Stimulated activated CD4-positive, alpha-beta T cell treated with anti-CD3 and anti-CD28 coated beads, Interleukin-1b, Interleukin-23, amount 100 ng/mL, for 24 hours (primary cell): ENCODE results near the gene TOMM20L.
"Not testable (repeated sequence)": the region's sequence is repeated elsewhere in the genome, so short reads cannot be mapped to it uniquely, and the experiment has no call there.

Experiments
- DNase-seq, 4 experiments: peaks; one replicate each; pipeline ENCODE4 v3.0.0-alpha.2; 2020; ENCODE audit warnings: low read depth in 4 of 4, low spot score in 1 of 4

TOMM20L gene

DNA sequence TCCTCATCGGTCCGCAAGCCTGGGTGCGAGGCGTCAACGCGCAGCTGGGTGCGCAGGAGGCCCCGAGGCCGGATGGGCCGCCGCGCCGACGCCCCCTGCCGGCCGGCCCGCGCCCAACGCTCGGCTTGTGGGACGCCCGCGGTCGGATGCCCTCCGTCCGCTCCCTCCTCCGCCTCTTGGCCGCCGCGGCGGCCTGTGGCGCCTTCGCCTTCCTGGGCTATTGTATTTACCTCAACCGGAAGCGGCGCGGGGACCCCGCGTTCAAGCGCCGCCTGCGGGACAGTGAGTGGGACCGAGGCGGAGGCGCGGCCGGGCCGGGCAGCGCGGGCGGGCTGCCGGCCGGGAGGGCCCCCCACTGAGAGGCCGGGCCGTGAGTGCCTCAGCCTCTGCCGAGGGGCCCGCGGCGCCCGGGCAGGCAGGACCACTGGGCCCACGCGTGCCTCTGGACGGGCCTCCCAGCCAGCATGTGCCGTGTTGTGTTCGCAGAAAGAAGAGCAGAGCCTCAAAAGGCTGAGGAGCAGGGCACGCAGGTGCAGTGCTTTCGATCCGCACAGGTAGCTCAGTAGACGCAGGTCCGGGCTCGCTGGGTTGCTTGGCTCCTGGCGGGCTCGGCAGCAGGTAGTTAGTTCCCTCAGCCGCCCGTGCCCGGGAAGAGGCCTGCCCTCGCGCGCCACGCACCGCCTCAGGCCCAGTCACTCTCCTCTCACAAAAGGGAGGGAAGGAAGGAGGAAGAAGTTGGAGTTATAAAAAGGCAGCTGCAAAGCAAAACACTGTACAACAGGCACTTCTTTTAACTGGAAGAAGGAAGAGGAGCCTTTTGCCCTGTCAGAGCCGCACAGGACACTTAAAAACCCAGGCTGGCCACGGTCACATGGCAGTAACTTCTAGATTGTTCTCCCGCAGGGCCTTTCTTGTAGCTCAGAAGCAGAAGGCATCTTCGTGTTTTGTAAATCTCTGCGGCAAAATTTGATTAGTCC lies at the start of gene TOMM20L:
TSS of gene TOMM20L (plus strand) at position 119 of the 977 bp plus-strand sequence. CDS start at position 147, 28 bp downstream.
- peak; percentile 31 to 56 (median 47) for DNase-seq

DNA sequence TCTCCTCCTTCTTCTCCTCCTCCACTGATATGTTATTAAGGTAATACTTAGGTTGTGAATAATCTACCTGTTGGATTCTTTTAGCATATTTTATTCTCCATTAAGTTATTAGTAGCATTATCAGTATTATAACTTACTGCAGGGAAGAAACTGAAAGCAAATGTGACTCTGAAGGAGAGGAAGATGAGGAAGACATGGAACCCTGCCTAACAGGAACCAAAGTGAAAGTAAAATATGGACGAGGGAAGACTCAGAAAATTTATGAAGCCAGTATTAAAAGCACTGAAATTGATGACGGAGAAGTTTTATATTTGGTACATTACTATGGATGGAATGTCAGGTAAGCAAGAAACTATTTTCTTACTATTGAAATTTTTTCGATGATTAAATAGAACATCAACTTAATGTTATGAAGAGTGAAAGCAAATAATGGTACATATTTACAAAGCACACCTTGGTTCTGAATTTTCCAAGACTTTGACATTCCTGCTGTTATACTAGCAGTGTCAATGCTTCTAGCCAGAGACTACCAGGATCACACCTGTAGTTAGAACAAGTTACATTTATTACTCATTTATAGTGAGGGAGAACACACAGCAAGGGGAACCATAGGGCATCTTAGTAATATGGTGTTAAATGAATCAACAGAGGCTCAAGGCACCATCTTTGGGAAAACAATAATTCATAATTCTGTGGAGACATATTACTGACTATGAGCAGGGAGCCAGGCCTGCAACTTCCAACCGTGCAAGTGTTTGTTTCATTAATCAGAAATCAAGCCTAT lies 42.0 kb upstream of the TOMM20L start:
- DNase-seq = no peak

DNA sequence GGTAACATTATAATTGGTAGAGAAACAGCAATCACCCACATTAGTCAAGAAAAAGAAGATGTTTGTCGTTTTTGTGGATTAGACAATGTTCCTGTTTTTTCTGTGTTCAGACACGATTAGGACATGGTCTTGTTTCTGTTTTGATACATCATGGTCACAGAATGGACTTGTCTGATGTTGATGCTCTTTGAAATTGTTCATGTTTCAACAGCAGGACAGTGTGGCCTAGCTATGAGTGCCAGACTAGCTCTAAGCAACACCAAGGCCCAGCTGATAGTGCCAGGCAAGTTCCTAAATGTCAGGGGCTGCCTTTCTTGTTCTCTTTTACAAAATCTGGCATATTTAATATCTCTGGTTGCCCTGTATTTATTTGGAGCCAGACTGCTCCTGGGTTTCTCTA lies 40.9 kb upstream of the TOMM20L start:
- no peak for DNase-seq

DNA sequence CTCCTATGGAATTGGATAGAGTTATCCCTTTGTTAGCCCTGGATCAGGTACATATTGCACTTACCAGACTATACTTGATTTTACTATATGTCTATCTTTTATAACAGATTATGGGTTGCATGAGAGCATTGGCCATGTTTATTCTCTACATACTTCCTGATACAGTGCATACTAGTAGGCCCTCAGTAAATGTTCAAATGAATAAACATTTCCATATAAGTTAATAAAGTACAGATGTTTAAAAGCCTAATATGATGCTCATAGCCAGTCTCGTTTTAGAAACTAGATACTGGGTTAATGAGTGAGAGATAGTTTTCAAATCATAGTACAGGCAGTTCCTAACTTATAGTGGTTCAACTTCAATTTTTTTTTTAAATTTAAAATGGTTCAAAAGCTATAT lies 39.5 kb upstream of the TOMM20L start:
- no peak for DNase-seq

DNA sequence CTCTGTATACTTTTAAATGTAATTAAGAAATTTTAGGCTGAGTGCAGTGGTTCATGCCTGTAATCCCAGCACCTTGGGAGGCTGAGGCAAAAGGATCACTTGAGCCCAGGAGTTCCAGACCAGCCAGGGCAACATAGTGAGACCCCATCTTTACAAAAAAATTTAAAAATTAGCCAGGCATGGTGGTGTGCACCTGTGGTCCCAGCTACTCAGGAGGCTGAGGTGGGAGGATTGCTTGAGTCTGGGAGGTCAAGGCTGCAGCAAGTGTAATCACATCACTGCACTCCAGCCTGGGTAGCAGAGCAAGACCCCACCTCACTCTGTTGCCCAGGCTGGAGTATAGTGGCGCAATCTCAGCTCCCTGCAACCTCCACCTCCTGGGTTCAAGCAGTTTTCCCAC lies 33.5 kb upstream of the TOMM20L start:
- DNase-seq = not testable (repeated sequence)

DNA sequence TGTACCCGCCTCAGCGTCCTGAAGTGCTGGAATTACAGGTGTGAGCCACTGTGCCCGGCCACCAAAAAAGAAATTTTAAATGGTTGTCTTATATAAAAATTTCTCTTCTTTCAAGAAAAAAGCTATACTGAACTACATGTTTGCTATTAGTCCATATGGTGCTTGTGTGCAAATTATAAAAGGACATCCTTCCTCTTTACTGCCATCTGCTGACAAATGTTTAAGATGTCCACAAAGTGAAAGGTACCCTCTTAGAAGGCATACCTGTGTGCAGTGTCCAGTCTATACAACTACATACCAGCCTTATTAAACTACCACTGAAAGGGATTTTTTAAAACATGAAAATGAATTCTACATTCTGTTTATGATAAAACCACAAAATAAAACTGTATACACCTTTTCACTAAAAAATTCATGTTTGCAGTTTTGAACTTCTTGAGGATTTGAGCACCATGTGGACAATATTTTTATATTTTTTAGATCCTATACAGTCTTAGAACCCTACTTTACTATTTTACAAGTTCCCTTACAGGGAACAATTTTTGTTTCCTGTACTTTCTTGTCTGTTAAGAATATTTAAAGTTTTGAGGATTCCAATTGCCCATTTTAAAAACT lies 32.8 kb upstream of the TOMM20L start:
- DNase-seq = no peak

DNA sequence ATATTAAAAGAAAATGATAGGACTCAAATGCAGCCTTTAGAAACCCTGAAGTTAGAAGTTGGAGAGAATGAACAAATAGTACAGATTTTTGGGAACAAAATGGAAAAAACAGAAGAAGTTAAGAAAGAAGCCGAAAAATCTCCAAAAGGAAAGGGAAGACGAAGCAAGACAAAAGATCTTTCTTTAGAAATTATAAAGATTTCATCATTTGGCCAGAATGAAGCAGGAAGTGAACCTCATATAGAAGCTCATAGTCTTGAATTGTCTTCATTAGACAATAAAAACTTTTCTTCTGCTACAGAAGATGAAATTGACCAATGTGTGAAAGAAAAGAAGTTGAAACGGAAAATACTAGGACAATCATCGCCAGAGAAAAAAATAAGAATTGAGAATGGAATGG lies 31.4 kb upstream of the TOMM20L start:
- no peak for DNase-seq

DNA sequence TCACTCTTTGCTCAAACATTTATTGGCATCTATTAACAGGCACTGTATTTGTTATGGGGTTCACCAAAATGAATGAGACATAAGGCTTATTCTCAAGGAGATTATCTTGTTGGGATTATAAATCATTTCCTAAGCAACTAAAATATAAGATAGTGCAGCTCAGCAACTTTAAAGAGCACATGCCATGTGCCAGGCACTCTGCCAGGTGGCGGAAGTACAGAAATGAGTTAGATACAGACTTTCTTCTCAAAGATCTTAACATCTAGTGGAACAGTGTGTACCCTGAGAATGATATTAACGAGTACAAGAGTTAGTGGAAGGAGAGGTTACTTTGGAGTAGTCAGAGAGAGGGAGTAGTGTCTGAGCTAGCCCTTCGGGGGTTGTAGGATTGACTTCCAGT lies 28.4 kb upstream of the TOMM20L start:
- no peak for DNase-seq

DNA sequence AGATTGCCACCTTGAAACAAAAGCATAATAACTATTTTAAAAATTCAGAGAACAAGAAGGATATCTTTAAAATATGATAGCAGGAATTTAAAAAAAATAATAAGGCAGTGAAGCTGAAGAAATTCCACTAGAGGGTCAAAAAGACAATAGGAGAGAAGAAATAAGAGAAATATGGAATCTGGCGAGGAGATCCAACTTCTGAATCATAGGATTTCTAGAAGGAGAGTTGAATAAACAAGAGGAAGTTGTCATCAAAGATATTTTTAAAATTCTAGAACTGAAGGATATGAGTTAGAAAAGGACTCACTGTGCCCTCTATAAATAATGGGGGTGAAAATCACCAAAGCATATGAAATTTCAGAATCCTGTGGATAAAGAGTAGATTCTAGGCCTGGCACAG lies 26.8 kb upstream of the TOMM20L start:
- no peak for DNase-seq

DNA sequence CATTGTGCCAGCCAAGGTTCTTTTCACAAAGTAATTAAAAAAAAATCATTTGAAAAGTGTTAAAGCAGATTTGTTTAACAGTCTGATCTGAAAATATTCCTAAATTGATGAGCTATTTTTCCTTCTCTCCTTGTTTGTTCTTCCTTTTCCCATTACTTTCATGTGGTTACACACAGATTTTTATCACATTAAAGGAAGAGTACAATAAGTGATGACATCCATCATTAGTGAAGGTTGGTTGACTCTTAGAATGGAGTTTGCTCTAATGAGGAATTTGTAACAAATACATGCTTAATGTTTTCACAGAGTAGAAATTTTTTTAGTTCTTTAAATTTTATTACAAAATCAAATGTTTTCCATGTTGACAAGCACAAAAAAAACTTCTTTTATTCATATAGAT lies 18.9 kb upstream of the TOMM20L start:
- no peak for DNase-seq

DNA sequence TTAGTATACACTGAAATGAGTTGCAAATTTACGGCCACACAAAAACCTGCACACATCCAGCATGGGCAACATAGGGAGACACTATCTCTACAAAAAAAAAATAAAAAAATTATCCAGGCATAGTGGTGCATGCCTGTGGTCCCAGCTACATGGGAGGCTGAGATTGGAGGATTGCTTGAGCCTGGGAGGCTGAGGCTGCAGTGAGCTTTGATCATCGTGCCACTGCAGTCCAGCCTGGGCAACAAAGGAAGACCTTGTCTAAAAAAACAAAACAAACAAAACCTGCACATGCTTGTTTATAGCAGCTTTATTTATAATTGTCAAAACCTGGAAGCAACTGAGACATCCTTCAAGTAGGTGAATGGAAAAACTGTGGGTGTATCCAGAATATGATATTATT lies 4.9 kb upstream of the TOMM20L start:
- no peak for DNase-seq

DNA sequence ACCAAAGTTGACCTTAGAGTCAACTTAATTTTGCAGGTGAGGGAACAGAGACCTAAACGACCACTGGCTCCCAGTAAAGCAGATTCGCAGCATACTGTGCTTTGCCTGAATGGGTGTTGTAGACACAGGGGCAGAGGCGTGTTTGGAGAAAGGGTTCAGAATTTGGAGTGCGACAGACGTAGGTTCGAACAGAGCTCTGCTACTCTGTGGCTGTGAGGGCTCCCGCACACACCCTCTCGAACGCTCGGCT lies 243 bp upstream of the TOMM20L start:
- no peak for DNase-seq

DNA sequence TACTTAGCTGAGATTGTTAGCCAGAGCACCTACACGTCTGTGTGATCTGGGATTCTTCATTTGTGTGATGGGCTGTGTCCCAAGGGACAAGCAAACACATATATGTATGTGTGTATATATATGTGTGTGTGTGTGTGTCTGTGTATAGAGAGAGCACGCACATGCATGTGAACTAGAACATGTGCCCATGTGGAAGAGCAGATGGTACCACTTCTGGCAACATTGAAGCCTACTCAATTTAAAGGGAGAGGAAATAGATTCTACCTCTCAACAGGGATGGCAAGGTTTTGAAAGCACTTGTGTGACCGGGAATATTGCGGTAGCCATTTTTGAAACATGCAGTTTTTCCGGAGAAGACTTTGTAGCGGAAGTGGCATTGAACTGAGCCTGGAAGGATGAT lies 1.4 kb downstream of the TOMM20L start:
- DNase-seq = no peak

DNA sequence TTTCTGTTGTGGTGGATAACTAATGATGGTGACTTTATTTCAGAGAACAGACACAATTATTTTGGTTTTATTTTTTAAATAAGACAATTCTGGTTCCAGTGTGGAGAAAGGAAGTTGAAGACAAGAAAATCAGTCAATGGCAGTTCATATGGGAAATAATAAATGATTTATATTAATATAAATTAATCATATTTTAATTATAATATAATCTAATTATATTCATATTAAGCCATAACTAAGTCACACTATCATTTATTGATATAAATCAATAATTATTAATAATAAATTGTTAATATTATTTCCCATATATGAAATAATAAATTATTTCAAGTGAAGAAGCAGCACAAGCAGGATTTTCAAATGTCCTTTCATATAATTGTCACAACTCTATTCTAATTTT lies 2.8 kb downstream of the TOMM20L start:
- no peak for DNase-seq

DNA sequence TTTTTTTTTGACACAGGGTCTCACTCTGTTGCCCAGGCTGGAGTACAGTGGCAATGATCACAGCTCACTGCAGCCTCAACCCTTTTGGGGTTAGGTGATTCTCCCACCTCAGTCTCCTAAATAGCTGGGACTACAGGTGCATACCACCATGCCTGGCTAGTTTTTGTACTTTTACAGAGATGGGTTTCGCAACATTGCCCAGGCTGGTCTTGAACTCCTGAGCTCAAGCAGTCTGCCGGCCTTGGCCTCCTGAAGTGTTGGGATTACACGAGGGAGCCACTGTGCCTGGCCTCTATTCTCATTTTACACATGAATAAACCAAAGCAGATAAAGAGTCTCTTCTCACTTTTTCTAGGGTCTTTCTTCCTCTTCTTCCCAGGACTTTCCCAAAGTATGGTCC lies 3.2 kb downstream of the TOMM20L start:
- no peak for DNase-seq

DNA sequence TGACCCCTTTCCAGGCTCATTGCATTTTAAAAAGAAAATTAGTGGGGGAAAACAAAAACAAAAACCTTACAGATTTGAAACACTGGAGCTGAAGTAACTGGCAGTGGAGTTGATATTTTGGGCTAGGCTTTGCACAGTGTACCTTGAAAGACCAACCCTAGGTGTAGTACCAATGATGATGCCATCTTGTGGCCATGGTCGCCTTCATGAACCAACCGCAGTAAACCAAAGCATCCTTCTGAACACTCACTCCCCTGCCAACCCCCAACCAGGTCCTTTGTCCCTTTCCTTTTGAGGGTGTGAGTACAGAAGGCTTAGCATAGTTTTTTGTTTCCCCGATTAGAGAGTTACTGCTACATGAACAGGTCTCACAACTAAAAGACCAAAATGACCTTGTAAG lies 5.9 kb downstream of the TOMM20L start:
- no peak for DNase-seq

DNA sequence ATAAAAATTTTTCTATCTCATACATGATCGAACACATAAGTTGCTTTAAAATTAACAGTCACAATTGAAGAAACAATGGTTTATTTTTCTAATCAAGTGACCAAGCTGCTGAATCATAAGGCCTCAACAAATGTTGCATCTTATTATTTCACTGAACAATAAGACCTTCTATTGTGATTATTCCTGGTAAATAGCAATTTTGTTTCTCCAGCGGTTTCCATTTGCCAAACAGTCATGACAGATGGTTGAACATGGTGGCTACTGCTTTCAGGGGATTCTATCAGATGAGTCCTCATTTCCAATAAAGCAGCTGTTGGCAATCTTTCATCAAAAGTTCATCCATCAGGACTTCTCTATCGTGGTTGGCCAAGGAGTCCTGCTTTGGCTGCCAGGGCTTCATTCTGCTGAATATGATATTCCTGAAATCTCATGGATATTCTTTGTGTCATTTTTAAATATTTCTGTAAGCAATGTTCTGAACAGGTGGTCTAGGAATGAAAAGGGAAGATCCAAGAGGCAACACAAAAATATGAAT lies 13.0 kb downstream of the TOMM20L start:
- DNase-seq = no peak

DNA sequence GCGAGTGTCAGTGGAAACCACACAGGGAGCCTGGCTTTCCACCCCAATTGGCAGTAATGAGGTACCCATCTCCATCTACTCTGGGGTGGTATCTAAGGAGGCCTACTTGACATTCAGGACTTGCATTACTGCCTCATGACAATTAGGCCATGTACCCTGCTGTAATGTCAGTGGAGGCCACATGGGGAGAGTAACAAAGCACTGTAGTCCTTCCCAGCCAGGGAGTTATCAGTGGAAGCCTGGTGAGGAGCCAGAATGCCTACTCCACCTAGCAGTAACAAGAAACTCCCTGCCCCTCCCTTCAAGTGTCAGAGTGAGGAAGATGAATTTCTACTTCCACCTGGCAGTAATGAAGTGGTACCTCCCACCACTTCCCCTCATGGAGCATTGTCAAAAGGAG lies 19.1 kb downstream of the TOMM20L start:
- DNase-seq = no peak

DNA sequence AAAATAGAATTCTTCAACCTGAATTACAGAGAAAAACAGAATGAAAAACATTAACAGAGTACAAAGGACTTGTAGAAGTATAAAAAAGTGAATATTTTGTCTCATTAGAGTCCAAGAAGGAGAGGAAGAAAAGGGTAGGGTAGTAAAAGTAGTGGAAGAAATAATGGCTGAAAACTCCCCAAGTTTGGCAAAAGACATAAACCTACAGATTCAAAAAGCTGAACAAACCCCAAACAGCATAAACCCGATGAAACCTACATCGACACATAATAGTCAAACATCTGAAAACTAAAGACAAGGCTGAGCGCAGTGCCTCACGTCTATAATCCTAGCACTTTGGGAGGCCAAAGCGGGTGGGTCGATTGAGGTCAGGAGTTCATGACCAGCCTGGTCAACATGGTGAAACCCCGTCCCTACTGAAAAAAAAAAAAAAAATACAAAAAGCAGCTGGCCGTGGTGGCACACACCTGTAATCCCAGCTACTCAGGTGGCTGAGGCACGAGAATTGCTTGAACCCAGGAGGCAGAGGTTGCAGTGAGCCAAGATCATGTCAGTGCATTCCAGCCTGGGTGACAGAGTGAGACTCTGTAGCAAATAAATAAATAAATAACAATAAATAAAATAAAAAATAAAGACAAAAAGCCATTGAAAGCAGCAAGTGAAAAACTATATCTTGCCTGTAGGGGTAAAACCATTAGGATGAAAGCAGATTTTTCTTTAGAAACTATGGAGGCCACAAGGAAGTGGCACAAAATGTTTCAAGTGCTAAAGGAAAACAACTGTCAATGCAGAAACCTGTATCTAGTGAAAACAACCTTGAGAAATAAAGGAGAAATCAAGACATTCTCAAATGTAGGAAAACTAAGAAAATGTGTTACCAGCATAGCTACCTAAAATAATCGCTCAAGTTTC lies 20.2 kb downstream of the TOMM20L start:
- DNase-seq = no peak

DNA sequence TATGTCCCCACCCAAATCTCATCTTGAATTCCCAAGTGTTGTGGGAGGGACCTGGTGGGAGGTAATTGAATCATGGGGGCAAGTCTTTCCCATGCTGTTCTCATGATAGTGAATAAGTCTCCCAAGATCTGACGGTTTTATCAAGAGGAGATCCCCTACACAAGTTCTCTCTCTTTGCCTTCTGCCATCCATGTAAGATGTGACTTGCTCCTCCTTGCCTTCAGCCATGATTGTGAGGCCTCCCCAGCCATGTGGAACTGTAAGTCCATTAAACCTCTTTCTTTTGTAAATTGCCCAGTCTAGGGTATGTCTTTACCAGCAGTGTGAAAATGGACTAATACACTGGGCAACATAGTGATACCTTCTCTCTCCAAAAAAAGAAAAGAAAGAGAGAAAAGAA lies 21.2 kb downstream of the TOMM20L start:
- DNase-seq = not testable (repeated sequence)
